ENCODE results near the gene PHKA2. TPM values are rescaled to one million over a fixed set of nuclear protein-coding genes. Genes with fewer than 3 reads are reported as not detected.
"Not testable (repeated sequence)": the region's sequence is repeated elsewhere in the genome, so short reads cannot be mapped to it uniquely, and the experiment has no call there.

Gene PHKA2
- total RNA-seq, 1 donor from 2014 or later = 46.3 TPM

DNA sequence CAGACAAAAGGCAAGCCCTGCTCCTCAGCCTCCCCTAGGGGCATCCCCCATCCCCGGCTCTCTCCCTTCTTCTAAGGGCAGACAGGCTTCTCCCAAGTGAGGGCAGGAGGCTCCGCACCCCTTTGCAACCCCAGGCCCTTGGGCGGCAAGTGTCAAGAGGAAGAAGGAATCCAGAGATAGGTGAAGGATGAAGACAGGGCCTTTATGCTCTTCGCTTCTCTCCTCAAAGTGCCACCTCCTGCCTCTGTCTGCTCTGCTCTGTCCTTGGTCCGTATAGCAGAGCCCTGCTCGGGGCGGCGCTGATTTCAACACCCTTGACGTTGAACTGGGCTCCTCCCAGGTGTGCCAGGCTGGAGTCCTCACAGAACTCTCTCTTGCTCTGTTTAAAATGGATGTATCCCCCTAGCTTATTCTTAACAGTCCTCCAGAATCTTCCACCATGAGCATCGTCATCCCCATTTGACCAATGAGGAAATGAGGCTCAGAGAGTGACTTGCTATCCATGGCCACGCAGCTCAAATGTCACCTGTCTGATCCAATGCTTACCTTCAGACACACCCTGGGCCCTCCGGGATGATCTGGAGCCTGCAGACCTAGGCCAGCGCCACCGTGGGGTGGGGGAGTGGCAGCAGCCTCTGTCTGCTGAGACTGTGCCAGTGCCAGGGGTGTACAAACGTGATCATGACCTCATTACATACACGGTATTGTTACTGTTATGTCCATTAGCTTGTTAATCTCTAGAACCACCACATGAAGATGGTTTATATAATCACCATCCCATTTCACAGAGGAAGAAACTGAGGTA lies 99.8 kb downstream of the PHKA2 start:
- intact Hi-C loops (cut with DNase I) = loop anchor here (10.0 kb wide), 1 partner anchor 279 kb away; no protein-coding TSS in a partner anchor
- DNase-seq (ENCODE audit: missing footprints) = no peak
- no peak for ATAC-seq

DNA sequence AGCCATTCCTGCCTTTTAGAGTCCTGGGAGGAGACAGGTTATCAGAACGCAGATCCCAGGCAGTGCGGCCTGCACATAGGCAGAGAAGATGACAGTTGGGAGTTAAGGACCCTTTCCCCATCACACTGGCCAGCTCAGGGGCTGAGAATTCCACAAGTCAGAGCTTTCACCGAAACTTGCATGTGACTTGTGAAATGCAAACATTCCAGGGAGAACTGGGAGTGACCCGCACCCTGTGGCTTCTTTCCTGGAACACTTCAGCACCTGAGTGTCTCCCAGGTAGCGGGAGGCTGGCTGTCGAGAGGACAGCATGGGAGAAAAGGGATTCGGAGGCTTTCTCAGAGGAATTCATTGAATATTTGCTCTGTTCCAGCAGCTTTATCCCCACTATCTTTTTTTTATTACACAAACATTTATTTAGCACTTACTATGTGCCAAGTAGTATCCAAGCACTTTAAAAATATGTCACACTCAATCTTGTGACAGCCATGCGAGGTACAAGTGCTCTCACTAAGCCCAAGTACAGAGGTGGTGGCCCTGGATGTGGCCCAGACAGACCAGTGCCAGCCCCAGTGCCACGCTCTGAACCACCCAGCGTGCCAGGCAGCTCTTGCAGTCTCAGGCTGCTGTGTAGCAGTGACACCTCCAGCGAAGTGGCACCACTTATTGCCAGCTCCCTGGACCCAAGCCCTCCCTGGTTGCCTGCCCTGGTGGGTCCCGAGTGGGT lies 100.5 kb downstream of the PHKA2 start:
- peak; percentile 77 for ATAC-seq
- DNase-seq (ENCODE audit: missing footprints) = peak; percentile 77
- intact Hi-C loops (cut with DNase I) = loop anchor here (10.0 kb wide), 1 partner anchor 279 kb away; no protein-coding TSS in a partner anchor

DNA sequence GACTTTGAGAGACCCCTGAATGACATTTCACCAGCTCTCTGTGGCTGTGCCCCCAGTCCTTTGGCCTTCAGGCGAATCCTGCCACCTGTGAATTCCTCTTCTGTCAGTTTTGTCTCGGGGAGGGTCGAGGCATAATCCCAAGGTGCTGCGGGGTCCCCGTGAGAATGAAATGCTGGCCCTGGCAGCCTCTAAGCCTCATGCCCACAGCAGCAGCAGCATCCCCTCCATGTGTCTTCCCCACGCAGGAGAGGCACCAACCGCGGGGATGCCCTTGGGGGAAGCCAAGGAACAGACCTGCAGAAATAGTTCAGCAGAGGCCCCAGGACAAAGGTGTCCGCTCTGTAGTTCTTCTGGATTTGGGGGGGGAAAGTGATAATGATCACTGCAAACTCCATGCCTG lies 104.8 kb downstream of the PHKA2 start:
- intact Hi-C loops (cut with DNase I) = no loop called here
- DNase-seq (ENCODE audit: missing footprints) (no peak), ATAC-seq (no peak)

DNA sequence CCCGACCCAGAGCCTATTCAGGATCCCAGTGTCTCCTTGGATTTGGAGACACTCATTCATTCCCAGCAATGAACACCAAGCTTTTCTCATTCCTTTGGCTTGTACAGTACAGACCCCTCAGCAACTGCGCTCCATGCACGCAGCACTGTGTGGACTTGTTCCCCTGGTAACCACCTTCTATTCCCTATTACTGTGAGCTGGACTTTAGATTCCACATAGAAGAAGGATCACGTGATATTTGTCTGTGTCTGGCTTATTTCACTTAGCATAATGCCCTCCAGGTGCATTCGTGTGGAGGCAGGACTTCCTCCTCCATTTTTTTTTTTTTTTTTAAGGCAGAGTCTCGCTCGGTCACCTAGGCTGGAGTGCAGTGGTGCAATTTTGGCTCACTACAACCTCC lies 106.4 kb downstream of the PHKA2 start:
- intact Hi-C loops (cut with DNase I) = no loop called here
- DNase-seq (ENCODE audit: missing footprints) (no peak), ATAC-seq (no peak)

DNA sequence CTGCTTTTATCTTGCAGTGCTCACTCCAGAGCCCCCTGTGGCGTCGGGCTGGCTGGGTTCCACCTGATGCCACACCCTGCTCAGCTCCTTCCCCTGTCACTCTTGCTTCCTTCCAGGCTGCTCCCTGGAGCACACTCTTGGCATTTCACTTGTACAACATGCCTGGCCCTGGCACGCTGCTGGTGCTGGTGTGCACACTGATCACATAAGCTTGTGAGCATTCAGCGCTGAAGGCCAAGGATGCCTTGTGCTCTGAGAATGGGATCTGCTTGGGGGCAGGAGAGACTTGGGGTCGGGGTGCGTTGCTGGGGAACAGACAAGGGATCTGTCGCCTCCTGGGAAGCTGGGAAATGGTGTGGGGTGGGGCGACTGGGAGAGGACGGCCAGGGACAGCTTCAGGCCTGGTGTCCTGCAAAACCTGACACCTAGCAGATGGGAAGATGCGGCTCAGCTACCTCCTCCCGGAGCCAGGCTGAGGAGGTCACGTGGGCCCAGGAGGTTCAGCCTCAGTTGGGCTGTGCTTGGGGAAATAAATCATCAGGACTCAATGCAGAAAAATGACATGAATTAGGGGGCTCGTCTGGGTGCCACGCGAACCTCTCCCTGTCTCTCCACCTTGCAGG lies 108.5 kb downstream of the PHKA2 start:
- DNase-seq (ENCODE audit: missing footprints) = no peak
- no peak for ATAC-seq
- intact Hi-C loops (cut with DNase I) = no loop called here

DNA sequence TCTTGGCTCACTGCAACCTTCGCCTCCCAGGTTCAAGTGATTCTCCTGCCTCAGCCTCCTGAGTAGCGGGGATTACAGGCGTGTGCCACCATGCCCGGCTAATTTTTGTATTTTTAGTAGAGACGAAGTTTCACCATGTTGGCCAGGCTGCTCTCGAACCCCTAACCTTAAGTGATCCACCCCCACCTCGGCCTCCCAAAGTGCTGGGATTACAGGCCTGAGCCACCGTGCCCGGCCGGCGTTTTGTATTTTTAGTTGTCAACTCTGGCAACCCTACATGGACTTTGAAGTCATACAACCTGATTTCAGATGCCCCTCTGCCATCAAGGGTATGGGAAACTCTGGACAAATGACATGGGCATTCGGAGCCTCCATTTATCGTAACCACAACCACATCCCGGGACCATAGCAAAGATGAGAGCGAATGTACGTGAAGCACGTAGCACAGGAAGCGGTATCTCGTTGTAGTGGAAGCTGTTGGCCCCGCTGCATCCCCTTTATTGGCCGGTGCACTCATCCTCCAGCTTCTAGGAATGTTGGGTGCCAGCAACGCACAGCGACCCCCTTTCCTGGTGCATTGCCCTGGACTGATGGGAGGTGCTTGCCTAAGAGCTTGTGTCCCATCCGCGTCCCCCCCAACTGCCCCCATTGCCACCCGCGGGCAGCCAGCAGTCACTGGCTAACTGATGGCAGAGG lies 109.2 kb downstream of the PHKA2 start:
- intact Hi-C loops (cut with DNase I) = loop anchor here (5.0 kb wide), 1 partner anchor 202 kb away; the partner anchor contains the start of gene RS1
- no peak for ATAC-seq
- DNase-seq (ENCODE audit: missing footprints) = no peak

DNA sequence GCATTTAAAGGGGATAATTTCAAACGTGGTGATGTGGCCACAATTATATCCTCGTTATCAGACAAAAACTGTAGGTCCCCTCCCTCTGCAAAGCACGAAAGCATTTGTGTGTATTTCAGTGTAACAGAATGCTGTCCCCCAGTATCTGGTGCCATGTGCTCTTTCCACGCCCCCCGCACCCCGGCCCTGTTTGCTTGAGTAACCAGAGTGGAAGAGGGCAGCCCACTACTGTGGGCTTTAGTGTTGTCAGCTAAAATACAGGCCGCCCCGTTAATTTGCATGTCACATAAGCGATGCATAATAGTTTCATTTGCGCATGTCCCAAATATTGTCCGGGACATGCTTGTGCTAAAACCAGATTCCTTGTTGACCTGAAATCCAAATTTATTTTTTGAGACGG lies 110.1 kb downstream of the PHKA2 start:
- no peak for DNase-seq (ENCODE audit: missing footprints)
- intact Hi-C loops (cut with DNase I) = loop anchor here (5.0 kb wide), 1 partner anchor 202 kb away; the partner anchor contains the start of gene RS1

DNA sequence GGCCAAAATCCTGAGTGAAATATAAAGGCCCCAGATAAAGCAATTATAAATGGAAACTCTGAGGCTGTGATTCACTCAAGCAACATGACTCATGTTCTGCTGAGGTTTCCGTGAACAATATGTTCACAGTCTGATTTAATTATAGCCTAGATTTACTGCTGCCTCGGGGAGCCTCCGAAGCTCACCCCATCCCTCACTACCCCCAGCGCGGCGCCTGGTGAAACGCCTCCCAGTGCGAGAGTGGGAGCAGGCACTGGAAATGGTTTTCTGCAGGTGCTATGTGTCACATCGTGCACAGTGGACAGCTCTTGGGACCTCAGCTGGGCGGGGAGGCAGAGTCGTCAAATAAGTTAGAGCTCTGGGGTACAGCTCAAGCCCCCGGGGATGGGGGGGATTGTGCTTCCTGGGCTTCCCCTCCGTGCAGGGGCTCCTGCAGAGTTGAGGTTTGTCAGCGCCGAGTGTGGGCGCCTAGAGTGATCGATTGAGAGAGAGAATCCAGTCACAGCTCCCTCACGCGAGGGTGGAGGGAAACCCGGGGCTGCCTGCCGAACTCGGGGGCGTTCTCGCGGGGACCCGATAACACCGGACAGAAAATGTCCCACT lies 110.6 kb downstream of the PHKA2 start:
- ATAC-seq = peak; percentile 85
- no peak for DNase-seq (ENCODE audit: missing footprints)
- intact Hi-C loops (cut with DNase I) = loop anchor here (5.0 kb wide), 1 partner anchor 201 kb away; the partner anchor contains the start of gene RS1

More for the DNA sequence above, 110.1 kb downstream of the PHKA2 start:
- no peak for ATAC-seq

DNA sequence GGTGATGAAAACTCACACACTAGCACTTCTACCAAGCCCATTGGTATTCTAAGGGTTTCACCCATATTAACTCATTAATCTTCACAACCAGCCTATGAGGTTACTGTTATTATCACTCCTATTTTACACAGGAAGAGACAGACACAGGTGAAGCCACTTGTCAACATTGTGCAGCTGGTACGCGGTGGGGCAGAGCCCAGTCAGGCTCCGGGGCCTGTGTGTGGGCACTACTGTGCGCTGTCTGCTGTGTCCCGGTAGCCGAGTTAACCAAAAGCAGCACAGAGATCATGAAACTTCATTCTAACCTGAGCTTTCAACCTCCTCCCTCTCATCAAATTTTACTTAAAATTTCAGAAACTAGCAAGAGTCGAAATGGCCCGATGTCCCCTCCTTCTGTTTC lies 111.3 kb downstream of the PHKA2 start:
- DNase-seq (ENCODE audit: missing footprints) = no peak
- intact Hi-C loops (cut with DNase I) = loop anchor here (5.0 kb wide), 1 partner anchor 200 kb away; the partner anchor contains the start of gene RS1
- no peak for ATAC-seq

DNA sequence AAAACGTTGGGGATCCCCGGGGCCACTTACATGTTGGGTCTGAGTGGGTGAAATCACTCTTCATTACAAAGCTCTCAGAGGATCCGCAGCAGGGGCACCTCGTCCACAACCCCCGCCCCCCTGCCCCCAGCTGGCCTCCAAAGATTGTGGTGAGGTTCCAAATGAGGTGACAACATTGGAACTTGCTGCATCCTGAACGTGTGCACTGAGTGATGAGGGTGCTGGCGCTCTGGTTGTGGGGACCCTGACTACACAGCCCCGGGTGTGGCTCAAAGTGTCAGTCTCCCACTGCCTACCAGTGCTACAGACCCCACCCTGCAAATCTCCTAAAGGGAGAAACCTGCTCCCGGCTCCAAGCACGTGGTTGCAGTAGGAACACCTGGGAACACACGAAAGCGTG lies 111.9 kb downstream of the PHKA2 start:
- intact Hi-C loops (cut with DNase I) = loop anchor here (5.0 kb wide), 1 partner anchor 200 kb away; the partner anchor contains the start of gene RS1
- DNase-seq (ENCODE audit: missing footprints) = no peak
- ATAC-seq = peak; percentile 70

DNA sequence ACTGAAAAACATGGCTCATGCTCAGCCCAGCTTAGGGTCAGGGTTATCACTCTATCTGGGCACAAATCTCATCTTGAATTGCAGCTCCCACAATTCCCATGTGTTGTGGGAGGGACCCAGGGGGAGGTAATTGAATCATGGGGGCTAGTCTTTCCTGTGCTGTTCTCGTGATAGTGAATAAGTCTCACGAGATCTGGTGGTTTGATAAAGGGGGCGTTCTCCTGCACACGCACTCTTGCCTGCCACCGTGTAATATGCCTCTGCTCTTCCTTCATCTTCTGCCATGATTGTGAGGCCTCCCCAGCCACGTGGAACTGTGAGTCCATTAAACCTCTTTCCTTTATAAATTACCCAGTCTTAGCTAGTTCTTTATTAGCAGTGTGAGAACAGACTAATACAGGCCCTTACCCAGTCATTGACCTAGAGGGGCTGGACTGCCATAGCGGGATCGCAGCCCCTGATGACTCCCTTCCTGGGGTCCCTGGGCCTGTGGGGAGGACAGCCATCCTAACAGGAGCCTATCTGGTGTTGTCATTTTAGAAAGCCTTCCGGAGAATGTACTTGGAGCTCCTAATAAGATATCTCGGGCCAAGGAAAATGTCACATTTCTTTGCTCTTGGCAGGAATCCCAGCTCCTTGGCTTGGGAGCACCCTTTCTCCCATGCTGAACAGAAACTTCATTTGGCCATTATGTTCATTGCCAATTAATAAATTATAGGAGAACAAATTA lies 112.6 kb downstream of the PHKA2 start:
- ATAC-seq = peak; percentile 47
- DNase-seq (ENCODE audit: missing footprints) = no peak
- intact Hi-C loops (cut with DNase I) = loop anchor here (5.0 kb wide), 1 partner anchor 199 kb away; the partner anchor contains the start of gene RS1

DNA sequence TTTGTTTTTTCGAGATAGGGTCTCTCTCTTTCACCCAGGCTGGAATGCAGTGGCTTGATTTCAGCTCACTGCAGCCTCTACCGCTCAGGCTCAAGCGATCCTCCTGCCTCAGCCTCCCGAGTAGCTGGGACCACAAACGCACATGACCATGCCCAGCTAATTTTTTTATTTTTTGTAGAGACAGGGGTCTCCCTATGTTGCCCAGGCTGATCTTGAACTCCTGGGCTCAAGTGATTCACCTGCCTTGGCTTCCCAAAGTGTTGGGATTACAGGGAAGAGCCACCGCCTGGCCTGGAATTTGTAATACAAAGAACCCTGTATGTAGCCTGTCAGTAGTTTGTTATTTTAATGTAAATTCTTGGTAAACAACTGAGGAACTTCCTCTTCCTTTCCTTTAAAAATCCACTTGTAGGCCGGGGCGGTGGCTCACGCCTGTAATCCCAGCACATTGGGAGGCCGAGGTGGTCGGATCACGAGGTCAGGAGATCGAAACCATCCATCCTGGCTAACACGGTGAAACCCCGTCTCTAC lies 119.5 kb downstream of the PHKA2 start:
- DNase-seq (ENCODE audit: missing footprints) (no peak), ATAC-seq (no peak)
- intact Hi-C loops (cut with DNase I) = no loop called here

DNA sequence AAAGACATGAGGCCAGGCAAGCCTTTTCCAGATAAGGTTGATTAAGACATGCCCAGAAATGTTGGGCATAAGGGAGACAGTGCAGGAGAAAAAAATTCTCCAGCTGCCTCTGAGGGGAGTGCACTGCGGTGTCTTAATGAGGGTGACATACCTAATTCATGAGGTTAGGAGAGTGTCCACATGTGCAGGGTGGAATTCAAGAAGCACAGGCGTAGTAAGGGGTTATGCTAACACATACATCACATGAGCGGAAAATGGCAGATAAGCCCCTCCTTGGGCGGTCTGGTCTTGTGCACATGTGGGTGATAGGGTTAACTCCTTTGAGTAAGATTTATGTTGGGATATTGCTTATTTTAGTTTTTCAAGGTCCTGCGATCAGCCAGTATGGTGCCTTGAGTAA lies 122.4 kb downstream of the PHKA2 start:
- DNase-seq (ENCODE audit: missing footprints) = no peak

DNA sequence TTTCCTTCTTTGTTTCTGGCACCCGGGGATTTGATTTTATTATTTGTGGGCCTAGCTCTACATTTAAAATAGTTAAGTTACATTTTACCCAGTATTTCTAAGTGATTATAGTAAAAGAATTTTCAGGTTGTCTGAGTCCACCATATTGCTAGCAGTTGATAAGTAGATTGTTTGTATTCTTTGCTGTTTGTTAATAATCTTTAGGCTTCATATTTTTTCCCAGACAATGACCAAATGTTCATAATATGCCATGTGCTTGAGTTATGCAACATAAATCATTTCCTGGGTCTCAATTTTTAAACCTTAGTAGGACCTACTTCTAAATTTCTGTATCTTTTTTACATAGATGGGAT lies 127.3 kb downstream of the PHKA2 start:
- ATAC-seq (no peak), DNase-seq (ENCODE audit: missing footprints) (no peak)
- intact Hi-C loops (cut with DNase I) = no loop called here

More for the DNA sequence above, 122.4 kb downstream of the PHKA2 start:
- intact Hi-C loops (cut with DNase I) = no loop called here
- no peak for ATAC-seq

DNA sequence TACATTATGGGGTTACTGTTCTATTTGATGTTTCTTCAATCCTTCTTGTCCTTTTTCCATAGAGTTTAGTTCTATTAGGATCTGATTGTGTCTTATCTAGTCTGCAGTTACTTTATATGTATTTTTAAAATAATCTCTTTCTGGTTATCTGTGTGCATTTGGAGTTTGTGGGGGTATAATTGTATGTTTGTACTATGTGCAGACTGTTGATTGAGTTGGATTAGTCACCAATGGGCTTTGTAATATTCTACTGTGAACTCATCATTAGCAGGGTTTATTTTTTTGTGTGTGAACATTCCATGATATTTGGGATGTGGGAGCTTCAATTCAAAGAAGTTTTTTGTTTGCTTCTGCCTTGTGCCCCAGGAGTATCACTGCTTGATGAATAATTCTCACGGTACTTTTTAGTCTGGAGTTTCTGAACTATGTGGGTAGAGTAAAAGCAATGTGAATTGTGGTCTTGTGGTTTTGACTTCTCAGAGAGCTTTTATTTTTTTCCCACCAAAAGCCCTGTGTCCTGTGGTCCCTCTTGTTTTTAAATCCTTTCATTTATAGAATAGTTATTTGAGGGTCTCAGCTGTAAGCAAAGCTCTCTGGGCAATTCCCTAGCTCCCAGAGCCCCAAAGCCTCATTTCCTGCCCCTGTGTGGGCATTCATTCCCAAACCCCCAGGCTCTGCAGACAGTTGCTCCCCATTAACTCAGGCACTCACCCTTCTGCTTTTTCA lies 127.8 kb downstream of the PHKA2 start:
- intact Hi-C loops (cut with DNase I) = no loop called here
- DNase-seq (ENCODE audit: missing footprints) = no peak
- no peak for ATAC-seq

DNA sequence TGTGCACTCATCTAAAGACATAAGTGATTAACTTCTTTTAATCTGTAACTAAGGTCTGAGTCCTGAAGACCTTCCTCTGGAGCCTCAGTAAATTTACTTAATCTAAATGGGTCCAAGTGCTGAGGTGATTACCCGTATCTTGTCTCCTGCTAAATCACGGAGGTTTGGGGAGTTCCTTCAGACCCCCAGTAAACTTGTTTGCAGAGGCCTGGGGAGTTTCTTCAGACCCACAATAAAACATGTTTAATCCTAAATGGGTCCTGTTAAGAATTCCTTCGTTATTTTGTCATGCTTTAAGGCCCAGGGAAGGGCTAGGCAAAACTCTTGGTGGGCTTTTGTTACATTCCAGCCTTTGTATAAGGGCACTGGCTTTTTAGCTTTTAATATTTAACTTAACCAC lies 136.0 kb downstream of the PHKA2 start:
- ATAC-seq; intact Hi-C loops (cut with DNase I); DNase-seq (ENCODE audit: missing footprints): not testable (repeated sequence)
